Islet precursor cell (in vitro differentiated cells): ENCODE data around the gene PRKCE.

ENCODE experiments used
- DNase-seq: peaks from one replicate; pipeline ENCODE4 v3.0.0-alpha.2; 2018

Gene PRKCE

DNA sequence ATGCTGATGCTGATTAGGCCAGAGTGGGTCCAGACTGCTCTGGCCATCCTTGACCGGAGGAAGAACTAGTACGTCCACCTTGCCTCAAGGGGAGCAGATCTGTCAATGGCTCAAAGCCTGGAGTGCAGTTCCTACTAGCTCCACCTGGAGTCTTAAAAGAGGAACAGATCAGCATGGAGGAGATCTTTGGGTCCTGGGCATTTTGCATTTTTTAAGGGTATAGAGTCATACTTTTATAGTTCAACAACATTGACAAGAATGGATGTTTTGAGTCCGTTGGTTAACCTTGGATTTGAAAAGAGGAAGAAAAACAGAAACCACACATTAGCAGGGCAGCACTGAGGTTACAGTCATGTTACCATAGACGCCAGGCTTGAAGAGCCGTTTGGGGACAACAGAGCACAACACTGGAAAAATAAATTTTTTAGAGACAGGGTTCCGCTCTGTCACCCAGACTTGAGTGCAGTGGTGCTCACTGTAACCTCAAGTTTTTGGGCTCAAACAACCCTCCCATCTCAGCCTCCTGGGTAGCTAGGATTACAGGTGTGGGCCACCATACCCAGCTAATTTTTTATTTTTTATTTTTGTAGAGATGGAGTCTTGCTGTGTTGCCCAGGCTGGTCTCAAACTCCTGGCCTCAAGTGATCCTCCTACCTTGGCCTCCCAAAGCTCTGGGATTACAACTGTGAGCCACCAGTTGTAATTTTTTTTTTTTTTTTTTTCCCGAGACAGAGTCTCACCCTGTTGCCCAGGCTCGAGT, 78.5 kb downstream of the PRKCE start:
- no peak for DNase-seq

DNA sequence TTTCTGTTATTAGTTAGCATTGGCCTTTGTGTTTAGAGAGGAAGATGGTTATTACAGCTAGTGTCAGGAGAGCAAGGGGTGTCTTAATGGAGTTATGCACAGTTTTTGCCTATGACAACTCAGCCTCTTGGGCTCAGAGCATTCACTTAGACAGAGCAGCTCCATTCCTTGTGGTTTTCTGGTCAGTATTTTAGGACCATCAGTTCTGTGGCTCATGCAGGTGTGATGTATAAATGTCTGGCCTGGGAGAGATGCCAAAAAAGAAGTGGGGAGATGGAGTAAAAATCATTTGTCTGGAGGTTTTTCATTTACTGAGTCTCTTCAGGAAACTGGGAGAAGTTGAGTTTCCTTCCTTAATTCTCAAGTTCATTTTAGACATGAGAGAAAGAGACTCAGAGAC, 79.7 kb downstream of the PRKCE start:
- DNase-seq, result no peak

DNA sequence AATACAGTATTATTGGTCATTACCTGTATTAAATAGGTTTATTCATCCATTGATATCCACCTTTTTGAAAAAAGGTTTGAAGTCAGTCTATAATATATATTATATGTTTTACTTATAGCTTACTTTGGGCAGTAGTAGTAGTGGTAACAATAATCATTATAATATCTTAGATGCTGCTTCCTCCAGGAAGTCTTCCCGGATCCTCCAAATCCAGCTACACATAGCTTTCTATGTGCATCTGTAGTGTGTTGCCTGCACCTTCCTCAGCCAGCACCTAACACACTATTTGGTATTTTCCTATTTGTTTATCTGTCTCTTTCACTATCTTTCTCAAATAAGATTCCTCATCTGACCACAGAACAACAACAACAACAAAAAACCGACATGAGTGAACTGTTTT, 81.0 kb downstream of the PRKCE start:
- DNase-seq, result no peak

DNA sequence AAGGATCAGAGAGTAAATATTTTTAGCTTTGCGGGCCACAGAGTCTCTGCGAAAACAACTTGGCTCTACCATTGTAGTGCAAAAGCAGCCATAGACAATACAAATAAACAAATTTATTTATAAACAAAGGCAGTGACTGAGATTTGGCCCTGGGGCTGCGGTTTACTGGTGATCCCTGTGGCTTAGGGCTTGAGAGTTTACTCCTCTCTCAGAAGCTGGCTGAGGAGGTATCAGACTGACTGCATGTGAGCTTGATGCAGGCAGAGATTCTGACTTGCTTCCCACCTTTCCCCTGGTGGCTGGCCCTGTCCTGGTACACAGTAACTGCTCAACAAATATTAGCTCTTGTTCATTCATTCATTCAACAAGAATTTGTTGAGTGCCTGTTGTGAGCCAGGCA, 81.5 kb downstream of the PRKCE start:
- DNase-seq, result no peak

DNA sequence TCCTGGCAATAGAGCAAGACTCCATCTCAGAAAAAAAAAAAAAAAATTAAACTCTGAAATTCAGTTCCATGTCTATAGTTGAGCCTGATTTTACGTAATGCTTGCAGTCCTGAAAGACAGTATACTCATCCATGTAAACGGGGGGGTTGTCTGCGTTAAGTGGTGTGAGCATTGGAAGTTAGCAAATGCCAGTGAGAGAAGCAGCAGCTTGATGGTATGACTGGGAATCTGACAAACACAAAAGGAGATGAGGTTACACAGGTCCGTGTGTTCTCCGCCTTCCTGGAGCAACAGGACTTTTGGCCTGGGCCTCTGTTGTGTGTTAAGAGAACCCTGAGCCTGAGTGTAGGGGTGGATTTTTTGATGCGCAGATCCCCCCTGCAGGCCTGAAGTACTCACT, 82.9 kb downstream of the PRKCE start:
- no peak for DNase-seq

DNA sequence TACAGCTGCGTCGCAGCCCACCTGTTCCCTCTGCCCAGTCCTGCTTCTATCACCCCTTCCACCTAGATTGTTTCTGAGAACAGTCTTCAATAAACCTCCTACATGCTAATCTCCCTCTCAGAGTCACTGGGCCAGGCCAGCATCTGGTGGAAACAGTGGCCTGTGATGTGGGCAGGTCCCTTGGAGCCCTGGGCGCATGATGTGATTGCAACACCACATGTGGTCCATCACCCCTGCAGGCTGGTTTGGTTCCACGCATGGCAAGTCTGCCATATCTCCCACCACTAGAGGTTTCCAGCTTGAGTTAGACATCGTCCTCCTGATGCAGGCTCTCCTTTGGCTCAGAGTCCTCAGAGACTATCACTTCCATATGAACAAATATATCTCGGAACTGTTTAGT, 83.5 kb downstream of the PRKCE start:
- DNase-seq, result no peak

DNA sequence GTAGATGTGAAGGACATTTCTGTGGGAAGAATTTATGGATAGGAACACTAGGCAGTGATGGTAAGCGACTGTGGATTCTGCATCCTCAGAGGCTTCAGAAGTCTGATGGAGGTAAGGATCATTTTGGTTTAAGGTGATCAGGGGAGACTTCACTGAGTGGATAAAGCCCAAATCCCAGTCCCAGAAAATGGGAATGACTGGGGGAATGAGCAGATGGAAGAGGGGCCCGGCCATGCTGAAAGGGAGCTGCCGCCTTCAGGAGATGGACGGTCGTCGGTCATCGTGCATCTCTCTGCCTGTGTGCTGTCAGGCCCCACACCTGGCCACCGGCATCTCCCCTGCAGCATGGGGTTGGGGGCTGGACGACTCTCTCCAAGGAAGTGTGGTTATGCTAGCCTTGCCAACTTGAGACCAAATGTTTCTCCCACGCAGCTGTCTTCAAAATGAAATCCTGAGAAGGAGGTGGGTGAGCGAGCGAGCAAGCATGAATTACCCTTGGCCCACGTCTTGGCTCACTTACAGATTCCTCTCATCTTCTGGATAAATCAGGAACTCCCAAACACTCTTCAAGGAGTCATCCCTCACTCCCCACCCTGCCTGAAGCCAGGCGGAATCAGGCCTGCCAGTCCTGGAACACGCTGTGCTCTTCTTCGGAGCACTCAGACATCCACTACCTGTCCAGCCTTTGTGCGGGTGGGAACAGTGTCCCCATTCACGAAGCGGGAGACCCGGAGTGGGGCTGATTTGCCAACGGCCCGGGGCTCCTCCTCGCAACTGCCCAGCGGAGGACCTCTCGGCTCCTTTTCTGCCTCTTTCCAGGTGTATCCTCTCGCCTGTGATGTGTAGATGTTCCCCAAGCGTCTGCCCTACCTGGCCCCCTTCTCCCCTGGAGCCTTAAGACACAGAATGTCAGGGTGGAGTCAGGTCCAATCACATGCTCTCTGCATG, 85.6 kb downstream of the PRKCE start:
- DNase-seq, result no peak

DNA sequence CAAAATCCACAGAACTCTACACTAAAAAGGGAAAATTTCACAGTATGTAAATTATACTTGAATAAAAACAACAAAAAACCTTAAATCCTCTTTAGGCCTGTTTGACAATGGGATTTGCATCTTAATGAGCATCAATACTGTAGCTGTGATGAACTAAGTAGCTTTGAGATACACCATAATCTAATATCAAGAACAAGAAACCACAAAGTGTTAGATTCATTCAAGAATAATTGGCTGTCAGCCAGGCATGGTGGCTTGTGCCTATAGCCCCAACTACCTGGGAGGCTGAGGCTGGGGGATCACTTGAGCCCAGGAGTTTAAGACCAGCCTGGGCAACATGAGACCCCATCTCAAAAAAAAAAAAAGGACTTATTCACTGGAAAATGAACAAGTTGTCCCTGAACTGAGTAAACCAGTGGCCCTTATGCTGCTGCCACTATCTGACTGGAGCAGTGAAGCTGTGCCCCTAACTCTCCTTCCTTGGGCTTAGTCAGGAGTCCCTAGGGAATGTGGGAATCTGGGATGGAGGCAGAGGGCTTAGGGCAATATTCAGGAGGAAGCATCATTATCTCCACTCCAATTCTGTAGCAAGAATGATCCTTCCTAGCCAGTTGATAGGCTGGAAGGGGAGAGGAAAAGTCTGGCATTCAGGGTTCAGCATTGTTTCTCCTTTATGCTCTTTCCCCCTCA, 88.5 kb downstream of the PRKCE start:
- DNase-seq, result no peak

DNA sequence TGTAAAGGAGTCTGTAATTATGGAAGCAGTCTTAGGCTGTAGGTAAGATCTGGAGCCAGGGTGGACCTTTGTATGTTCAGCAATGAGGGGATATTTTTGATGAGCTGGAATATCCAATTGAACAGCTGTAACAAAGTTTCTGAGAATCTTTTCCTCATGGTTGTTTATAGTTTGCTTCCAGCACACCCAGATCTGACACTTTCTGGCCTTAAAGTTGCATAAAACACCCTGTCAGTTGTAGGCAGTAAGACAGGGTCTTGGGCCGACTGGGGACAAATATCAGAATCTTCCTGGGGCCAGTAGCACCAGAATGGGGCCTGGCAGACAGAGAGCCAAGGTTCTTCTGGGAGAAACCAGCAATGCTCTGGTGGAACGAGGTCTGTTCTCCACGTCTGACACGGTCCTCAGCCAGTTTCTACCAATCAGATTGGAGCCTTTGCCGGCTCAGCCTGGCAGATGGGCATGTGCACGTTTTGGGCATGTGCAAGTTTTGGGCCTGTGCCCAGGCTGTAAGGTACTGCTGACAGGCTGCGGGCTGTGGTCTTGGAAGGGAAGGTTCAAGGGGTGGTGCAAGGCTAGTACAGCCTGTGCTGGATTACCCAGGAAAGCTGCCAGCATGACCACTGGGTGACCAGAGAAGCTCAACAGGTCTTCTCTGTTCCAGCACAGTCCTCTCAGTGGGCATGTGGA, 89.8 kb downstream of the PRKCE start:
- no peak for DNase-seq

DNA sequence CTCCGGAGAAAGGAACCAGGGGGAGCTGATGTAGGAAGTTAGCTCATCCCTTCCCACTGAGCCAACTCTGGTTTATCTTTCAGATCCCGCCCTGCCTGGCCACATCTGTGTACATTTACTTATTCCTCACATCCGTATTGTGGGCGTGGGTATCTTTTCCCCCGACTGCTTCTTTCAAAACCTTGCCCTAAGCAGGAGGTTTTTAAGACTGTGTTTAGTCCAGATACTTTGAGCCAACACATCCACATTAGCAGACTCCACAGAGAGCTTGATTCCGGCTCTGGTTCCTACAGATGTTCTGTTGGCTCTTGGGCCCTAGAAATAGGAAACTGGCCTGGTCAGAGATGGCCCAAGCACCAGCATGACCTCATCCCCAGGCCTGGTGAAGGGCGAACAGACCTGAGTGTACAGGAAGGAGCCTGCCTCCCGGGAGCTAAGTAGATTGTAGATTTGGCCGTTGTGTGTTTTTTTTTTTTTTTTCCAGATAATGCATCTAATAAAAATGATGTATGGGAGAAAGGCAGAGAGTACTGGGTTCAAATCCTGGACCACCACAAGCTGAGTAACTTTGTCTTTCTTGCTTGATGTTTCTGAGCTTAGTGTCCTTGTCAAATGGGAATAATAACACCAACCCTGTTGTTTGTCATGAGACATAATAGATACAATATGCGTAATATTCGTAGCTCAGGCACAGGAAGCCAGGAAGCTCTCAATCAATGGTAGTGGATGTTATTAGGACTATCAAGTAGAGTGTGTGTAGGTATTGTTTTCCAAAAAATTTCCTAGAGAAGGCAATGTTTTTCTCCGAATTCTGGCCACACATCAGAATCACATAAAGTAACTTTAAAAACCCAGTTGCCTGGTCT, 92.3 kb downstream of the PRKCE start:
- peak; percentile 72 for DNase-seq

DNA sequence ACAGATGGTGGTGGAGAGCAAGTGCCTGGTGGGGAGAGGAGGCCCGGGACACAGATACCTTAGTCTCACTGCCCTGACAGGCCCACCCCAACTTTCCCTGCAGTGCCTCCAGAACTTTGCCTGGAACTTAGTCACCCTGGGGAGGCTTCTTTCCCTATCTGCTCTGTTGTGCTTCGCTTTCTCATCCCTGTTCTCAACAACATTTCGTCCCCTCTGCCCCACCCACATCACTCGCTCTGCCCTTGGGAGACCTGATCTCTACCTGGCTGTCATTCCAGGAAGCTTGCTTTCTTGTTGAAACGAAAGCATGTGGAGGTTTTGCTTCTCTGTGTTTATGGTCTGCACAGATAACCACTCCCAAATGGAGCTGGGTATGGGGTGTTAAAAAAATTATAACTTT, 93.8 kb downstream of the PRKCE start:
- no peak for DNase-seq

DNA sequence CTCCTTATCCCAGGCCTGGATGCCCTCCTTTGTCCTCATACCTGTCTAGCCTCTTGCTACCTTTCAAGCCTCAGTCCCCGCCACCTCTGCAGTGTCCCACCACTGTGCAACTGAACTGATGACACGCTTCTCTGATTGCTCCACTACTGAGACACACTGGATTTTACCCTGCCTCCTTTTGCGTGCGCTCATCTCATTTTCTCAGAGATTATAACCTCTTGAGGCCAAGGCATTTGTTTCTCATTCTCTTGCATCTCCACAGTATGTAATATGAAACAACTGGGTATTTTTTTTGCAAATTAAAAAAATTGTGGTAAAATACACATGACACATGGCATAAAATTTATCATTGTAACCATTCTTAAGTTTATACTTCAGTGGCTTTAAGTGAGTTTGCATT, 95.4 kb downstream of the PRKCE start:
- DNase-seq, result no peak

DNA sequence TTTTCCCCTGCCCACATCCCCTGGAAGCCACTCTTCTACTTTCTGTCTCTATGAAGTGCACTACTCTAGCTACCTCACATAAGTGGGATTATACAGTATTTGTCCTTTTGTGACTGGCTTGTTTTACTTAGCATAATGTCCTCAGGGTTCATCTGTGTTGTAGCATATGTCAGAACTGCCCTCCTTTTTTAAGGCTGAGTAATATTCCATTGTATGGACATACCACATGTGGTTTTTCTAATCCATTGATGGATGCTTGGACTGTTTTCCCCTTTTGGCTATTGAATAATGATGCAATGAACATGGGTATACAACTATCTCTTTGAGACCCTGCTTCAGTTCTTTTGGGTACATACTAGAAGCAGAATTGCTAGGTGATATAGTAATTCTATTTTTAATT, 95.9 kb downstream of the PRKCE start:
- no peak for DNase-seq

DNA sequence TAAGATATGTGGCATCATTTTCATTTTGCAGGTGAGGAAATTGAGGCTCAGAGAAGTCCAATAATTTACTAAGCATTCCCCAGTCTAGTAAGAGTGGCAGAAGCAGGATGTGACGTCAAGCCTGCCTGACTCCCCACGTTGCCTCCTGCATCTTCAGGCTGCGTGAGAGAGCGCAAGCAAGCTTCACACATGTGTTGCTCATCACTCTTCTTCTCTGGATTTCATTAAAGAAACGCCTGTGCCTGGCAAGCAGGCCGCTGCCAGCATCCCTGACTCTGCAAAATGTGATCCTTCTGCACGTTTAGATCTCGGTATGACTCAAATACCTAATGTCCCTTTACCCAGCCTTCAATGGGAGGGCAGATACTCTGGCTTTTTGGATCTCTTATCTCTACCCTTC, 96.8 kb downstream of the PRKCE start:
- no peak for DNase-seq

DNA sequence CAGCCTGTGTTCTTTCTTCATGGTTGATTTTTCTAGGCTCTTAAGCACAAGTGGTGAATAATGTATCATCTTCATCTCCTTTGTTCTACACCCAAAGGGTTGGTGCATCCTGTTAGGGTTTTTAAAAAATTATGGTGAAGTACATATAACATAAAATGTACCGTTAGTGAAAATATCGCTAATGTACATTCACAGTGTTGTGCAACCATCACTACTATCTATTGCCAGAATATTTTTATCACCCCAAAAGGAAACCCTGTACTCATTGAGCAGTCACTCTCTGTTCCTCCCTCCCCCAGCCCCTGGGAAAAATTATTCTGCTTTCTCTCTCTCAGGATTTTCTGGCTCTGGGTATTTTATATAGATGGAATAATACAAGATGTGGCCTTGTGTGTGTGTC, 98.5 kb downstream of the PRKCE start:
- DNase-seq, result no peak

DNA sequence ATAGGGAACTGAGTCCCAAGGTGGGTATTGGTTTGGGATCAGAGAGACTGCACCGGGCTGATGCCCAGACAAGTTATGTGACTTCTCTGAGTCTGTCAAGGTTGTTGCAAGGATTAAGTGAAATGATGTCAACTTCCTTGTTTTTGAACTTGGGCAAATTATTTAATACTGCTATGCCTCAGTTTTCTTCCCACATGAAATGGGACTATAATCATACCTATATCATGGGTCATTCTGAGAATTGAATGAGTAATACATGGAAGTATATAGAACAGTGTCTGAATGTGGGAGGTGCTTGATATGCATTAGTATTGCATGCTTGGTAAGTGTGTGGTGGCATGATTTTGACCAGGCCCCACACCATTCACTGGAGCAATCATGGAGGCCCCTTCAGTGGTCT, 99.0 kb downstream of the PRKCE start:
- DNase-seq, result no peak

DNA sequence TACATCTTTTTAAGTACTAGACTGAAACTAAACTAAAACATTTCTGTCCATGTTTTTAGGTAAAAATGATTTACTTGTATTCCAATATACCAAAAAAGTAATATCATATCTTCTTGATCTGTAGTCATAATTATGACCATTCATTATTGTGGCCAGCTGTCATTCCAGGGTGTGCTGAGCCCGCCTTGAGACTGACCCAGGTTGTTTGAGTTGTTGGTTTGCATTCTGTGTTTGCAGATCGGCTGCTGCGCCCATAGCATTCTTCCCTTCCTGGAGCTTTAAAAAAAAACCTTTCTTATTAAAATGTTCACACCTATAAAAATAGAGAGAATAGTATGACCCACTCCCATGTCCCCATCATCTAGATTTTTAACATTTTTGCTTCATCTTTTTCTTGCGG, 101.9 kb downstream of the PRKCE start:
- DNase-seq, result no peak

DNA sequence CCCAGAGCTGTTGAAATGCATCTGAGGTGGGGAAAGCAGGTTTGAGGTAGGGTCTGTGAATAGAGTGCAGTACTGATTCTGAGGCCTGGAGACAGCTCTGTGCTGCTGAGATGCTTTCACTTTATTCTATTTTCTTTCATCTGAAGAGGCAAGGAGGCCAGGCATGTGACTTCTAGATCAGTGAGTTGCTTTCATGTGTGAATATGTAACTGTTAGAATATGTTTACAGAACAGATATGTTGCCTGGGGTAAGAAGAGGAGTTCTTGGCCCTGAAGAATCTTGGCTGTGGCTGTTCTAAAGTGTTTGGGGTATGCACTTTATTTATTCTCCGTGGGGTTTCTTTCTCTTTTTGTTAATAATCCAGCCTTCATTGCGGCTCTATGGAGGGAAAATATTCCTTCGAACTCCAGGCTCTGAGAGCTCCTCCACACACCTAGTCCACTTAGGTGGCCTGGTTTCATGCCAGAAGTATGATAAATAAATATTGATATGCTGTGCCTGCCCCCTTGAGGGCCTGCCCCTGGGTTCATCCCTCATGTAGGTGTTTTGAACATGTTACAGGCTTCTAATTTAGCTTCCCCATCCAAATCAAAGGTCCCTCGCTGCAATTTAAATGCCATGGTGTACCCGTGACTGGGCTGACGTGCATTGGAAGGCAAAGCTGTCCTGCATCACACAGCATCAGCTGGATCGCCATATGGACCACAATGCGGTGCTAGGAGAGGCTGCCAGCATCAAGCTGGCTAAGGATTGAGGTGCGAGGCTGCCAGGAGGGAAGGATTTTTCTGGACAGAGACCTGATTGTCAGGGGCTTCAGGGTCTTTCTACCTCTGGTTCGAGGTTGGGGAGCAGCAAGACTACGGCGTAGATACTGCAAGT, 102.9 kb downstream of the PRKCE start:
- DNase-seq, result no peak

DNA sequence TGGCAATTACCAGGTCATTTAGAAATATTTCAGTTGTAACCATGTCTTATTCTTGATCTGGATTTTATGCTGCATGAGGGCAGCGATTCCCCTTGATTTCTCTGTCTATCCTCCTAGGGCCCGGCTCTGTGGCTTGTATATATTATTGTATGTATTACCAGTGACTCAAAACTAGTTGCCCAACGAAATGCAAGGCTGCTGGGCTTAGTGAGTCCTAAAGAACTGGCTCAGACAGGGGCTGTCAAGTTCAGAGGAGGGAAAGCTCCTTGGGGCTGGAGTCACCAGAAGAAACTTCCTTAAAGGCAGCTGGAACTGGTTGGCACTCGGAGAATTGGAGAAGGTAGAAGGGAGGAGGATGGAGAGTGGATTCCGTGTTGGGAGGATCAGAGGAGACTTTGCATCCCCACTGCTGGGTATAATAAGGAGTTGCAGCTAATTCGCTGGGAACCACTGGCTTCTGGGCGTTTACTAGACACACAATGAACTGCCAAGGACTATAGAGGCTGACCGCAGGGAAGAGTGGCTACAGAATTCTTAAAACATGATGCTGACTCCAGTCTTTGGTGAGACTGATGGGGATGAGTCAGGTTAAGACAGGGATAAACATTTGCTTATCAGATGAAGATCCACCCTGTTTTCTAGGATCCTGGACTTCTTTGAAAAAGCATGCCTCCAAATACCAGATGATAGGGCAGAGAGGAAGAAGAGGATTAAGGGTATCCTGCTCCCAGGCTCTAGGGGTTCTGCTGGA, 104.3 kb downstream of the PRKCE start:
- peak; percentile 89 for DNase-seq

DNA sequence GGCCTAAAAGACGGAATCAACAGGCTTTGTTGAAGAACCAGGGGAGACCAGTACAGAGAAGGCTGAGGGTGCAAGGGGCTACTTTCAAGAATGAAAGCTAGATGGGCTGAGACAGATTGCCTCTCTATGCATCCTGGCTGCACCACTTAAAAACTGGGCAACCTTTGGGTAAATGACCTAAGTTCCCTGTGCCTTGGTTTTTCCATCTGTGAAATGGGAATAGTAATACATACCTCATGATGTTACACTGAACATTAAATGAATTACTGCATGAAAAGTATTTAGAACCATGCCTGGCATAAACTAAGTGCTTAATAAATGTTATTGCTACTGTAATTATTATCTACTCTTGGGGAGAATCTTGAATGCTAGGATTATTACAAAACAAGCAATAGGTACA, 106.5 kb downstream of the PRKCE start:
- no peak for DNase-seq
